ENCODE measurements around the gene MRPL49.
"Not testable (repeated sequence)": the region's sequence is repeated elsewhere in the genome, so short reads cannot be mapped to it uniquely, and the experiment has no call there.

Gene MRPL49

GRCh38 chr11:65118097-65118837, 3.9 kb upstream of the MRPL49 start:
- no peak overlapping the region for H3K4me3 ChIP-seq (ENCODE audit: low read length)
- H3K4ac ChIP-seq (ENCODE audit: low read depth, low read length) = no peak overlapping the region
- no peak overlapping the region for H3K9ac ChIP-seq (ENCODE audit: low read length)
- H2BK15ac ChIP-seq (replicated peaks; ENCODE audit: low read depth) = no peak overlapping the region
- WGBS (ENCODE audit: extremely low coverage, insufficient coverage, low lambda C conversion rate) = no CpG with 5 or more reads among the region's 18 CpGs
- peaks cover 5% of the 10 kb centered on the region for H3K4me1 ChIP-seq (ENCODE audit: control insufficient read depth, low read depth, low read length)
- no peak overlapping the region for H4K8ac ChIP-seq (ENCODE audit: low read depth, low read length)
- H3K36me3 ChIP-seq (ENCODE audit: control insufficient read depth, insufficient read depth, low read length) = peaks cover 14% of the 10 kb centered on the region
- H3K56ac ChIP-seq (ENCODE audit: low read length) = peak overlapping the region; percentile 60
- H3K79me2 ChIP-seq (ENCODE audit: control insufficient read depth, insufficient read depth, low read length) = peaks cover 32% of the 10 kb centered on the region
- H3K79me1 ChIP-seq (ENCODE audit: low read length) = peaks cover 29% of the 10 kb centered on the region
- no peak overlapping the region for H2BK5ac ChIP-seq (ENCODE audit: low read length)
- no peak overlapping the region for H2BK120ac ChIP-seq (ENCODE audit: low read depth, low read length)
- H3K27me3 ChIP-seq (ENCODE audit: insufficient read depth, low read length, poor library complexity) = no peaks in the 10 kb centered on the region
- DNase-seq = no peak
- no peak overlapping the region for H3K27ac ChIP-seq (ENCODE audit: low read depth, low read length)
- H3K23ac ChIP-seq (ENCODE audit: low read length) = no peak overlapping the region
- H3K4me2 ChIP-seq (ENCODE audit: low read length) = no peak overlapping the region
- H3K18ac ChIP-seq (ENCODE audit: low read length) = no peak overlapping the region
- no peak overlapping the region for H2AK5ac ChIP-seq (ENCODE audit: low read length)
- H4K5ac ChIP-seq (ENCODE audit: low read length) = no peak overlapping the region

GRCh38 chr11:65118891-65119669, 3.0 kb upstream of the MRPL49 start:
- H3K9ac ChIP-seq (ENCODE audit: low read length); H3K27ac ChIP-seq (ENCODE audit: low read depth, low read length); H2BK120ac ChIP-seq (ENCODE audit: low read depth, low read length); H3K27me3 ChIP-seq (ENCODE audit: insufficient read depth, low read length, poor library complexity); H3K18ac ChIP-seq (ENCODE audit: low read length); H4K5ac ChIP-seq (ENCODE audit: low read length); H3K56ac ChIP-seq (ENCODE audit: low read length); H2BK15ac ChIP-seq (replicated peaks; ENCODE audit: low read depth); H3K4ac ChIP-seq (ENCODE audit: low read depth, low read length); H3K4me2 ChIP-seq (ENCODE audit: low read length); H2BK5ac ChIP-seq (ENCODE audit: low read length); H4K8ac ChIP-seq (ENCODE audit: low read depth, low read length); H2AK5ac ChIP-seq (ENCODE audit: low read length); H3K23ac ChIP-seq (ENCODE audit: low read length); DNase-seq; H3K4me3 ChIP-seq (ENCODE audit: low read length); H3K4me1 ChIP-seq (ENCODE audit: control insufficient read depth, low read depth, low read length): not testable (repeated sequence)
- Histone ChIP-seq H3K79me2 (ENCODE audit: control insufficient read depth, insufficient read depth, low read length) (peaks cover 34% of the 10 kb centered on the region), H3K36me3 (ENCODE audit: control insufficient read depth, insufficient read depth, low read length) (peaks cover 14% of the 10 kb centered on the region), H3K79me1 (ENCODE audit: low read length) (peaks cover 29% of the 10 kb centered on the region)
- no CpG with 5 or more reads among the region's 18 CpGs for WGBS (ENCODE audit: extremely low coverage, insufficient coverage, low lambda C conversion rate)

- H2AK5ac ChIP-seq (ENCODE audit: low read length) = no peak overlapping the region
- H3K4me1 ChIP-seq (ENCODE audit: control insufficient read depth, low read depth, low read length) = peaks cover 4% of the 10 kb centered on the region
- H2BK5ac ChIP-seq (ENCODE audit: low read length) = no peak overlapping the region
- peaks cover 34% of the 10 kb centered on the region for H3K79me2 ChIP-seq (ENCODE audit: control insufficient read depth, insufficient read depth, low read length)
- no peak overlapping the region for H3K4me2 ChIP-seq (ENCODE audit: low read length)
- H3K18ac ChIP-seq (ENCODE audit: low read length) = no peak overlapping the region
- no peak overlapping the region for H3K4ac ChIP-seq (ENCODE audit: low read depth, low read length)
- peak overlapping the region; percentile 34 for H3K9ac ChIP-seq (ENCODE audit: low read length)
- H3K36me3 ChIP-seq (ENCODE audit: control insufficient read depth, insufficient read depth, low read length) = peaks cover 14% of the 10 kb centered on the region
- no peak overlapping the region for H3K27ac ChIP-seq (ENCODE audit: low read depth, low read length)
- H4K8ac ChIP-seq (ENCODE audit: low read depth, low read length) = no peak overlapping the region
- H3K23ac ChIP-seq (ENCODE audit: low read length) = no peak overlapping the region
- H2BK15ac ChIP-seq (replicated peaks; ENCODE audit: low read depth) = no peak overlapping the region
- H2BK120ac ChIP-seq (ENCODE audit: low read depth, low read length) = no peak overlapping the region
- H3K4me3 ChIP-seq (ENCODE audit: low read length) = no peak overlapping the region
- H3K56ac ChIP-seq (ENCODE audit: low read length) = no peak overlapping the region
- H3K79me1 ChIP-seq (ENCODE audit: low read length) = peaks cover 31% of the 10 kb centered on the region
- no peak overlapping the region for H4K5ac ChIP-seq (ENCODE audit: low read length)
- no peak for DNase-seq
- H3K27me3 ChIP-seq (ENCODE audit: insufficient read depth, low read length, poor library complexity) = no peaks in the 10 kb centered on the region
Observed at GRCh38 chr11:65119670-65119995, 2.5 kb upstream of the MRPL49 start.

- no peak overlapping the region for H2BK5ac ChIP-seq (ENCODE audit: low read length)
- peak overlapping the region; percentile 95 for H3K56ac ChIP-seq (ENCODE audit: low read length)
- H3K4me1 ChIP-seq (ENCODE audit: control insufficient read depth, low read depth, low read length) = peaks cover 4% of the 10 kb centered on the region
- H4K8ac ChIP-seq (ENCODE audit: low read depth, low read length) = no peak overlapping the region
- H3K36me3 ChIP-seq (ENCODE audit: control insufficient read depth, insufficient read depth, low read length) = peaks cover 19% of the 10 kb centered on the region
- no CpG with 5 or more reads among the region's 3 CpGs for WGBS (ENCODE audit: extremely low coverage, insufficient coverage, low lambda C conversion rate)
- peak overlapping the region; percentile 95 for H3K9ac ChIP-seq (ENCODE audit: low read length)
- no peak overlapping the region for H3K23ac ChIP-seq (ENCODE audit: low read length)
- H4K5ac ChIP-seq (ENCODE audit: low read length) = no peak overlapping the region
- H3K4ac ChIP-seq (ENCODE audit: low read depth, low read length) = no peak overlapping the region
- H2AK5ac ChIP-seq (ENCODE audit: low read length) = no peak overlapping the region
- no peaks in the 10 kb centered on the region for H3K27me3 ChIP-seq (ENCODE audit: insufficient read depth, low read length, poor library complexity)
- no peak overlapping the region for H2BK120ac ChIP-seq (ENCODE audit: low read depth, low read length)
- no peak overlapping the region for H3K27ac ChIP-seq (ENCODE audit: low read depth, low read length)
- no peak overlapping the region for H2BK15ac ChIP-seq (replicated peaks; ENCODE audit: low read depth)
- H3K79me1 ChIP-seq (ENCODE audit: low read length) = peaks cover 30% of the 10 kb centered on the region
- peak overlapping the region; percentile 98 for H3K4me3 ChIP-seq (ENCODE audit: low read length)
- no peak overlapping the region for H3K18ac ChIP-seq (ENCODE audit: low read length)
- H3K79me2 ChIP-seq (ENCODE audit: control insufficient read depth, insufficient read depth, low read length) = peaks cover 34% of the 10 kb centered on the region
- peak overlapping the region; percentile 89 for H3K4me2 ChIP-seq (ENCODE audit: low read length)
- no peak for DNase-seq
Observed at GRCh38 chr11:65120831-65121230, 1.3 kb upstream of the MRPL49 start.

GRCh38 chr11:65121447-65121864, 665 bp upstream of the MRPL49 start:
- peak overlapping the region; percentile 8 for H3K4ac ChIP-seq (ENCODE audit: low read depth, low read length)
- no peak overlapping the region for H4K5ac ChIP-seq (ENCODE audit: low read length)
- H3K79me2 ChIP-seq (ENCODE audit: control insufficient read depth, insufficient read depth, low read length) = peaks cover 31% of the 10 kb centered on the region
- H4K8ac ChIP-seq (ENCODE audit: low read depth, low read length) = no peak overlapping the region
- peaks cover 4% of the 10 kb centered on the region for H3K4me1 ChIP-seq (ENCODE audit: control insufficient read depth, low read depth, low read length)
- H3K56ac ChIP-seq (ENCODE audit: low read length) = peak overlapping the region; percentile 95
- H3K9ac ChIP-seq (ENCODE audit: low read length) = peak overlapping the region; percentile 95
- DNase-seq = peak; percentile 51
- H2BK120ac ChIP-seq (ENCODE audit: low read depth, low read length) = no peak overlapping the region
- H3K36me3 ChIP-seq (ENCODE audit: control insufficient read depth, insufficient read depth, low read length) = peaks cover 20% of the 10 kb centered on the region
- no peak overlapping the region for H2BK15ac ChIP-seq (replicated peaks; ENCODE audit: low read depth)
- H3K23ac ChIP-seq (ENCODE audit: low read length) = no peak overlapping the region
- peak overlapping the region; percentile 89 for H3K4me2 ChIP-seq (ENCODE audit: low read length)
- H3K79me1 ChIP-seq (ENCODE audit: low read length) = peaks cover 27% of the 10 kb centered on the region
- no peak overlapping the region for H3K27ac ChIP-seq (ENCODE audit: low read depth, low read length)
- peak overlapping the region; percentile 79 for H2AK5ac ChIP-seq (ENCODE audit: low read length)
- WGBS (ENCODE audit: extremely low coverage, insufficient coverage, low lambda C conversion rate) = no CpG with 5 or more reads among the region's 22 CpGs
- H3K18ac ChIP-seq (ENCODE audit: low read length) = no peak overlapping the region
- peak overlapping the region; percentile 20 for H2BK5ac ChIP-seq (ENCODE audit: low read length)
- H3K4me3 ChIP-seq (ENCODE audit: low read length) = peak overlapping the region; percentile 98
- no peaks in the 10 kb centered on the region for H3K27me3 ChIP-seq (ENCODE audit: insufficient read depth, low read length, poor library complexity)

All from mesendoderm (in vitro differentiated cells).